SU-DHL-6 (cell line): ENCODE data around the gene MGMT.

Experiments used
- H2AFZ ChIP-seq: fragments of 200-600 bp; sonication (generic); 2 replicates; pipeline ENCODE4 v1.6.1; 2014; ENCODE audit warnings: low read depth, mild to moderate bottlenecking, moderate library complexity, mixed read lengths, antibody characterized with exemption, low read length; ENCODE audit not compliant: severe bottlenecking
- H3F3A ChIP-seq: fragments of 200-600 bp; shearing (Covaris generic); 2 replicates; pipeline ENCODE4 v1.6.0; 2016; ENCODE audit warnings: antibody characterized with exemption, mild to moderate bottlenecking; ENCODE audit not compliant: insufficient read depth
- H3K27ac ChIP-seq: fragments of 200-600 bp; sonication (generic); 2 replicates; pipeline ENCODE4 v1.5.1; 2016; ENCODE audit warnings: low read depth, mild to moderate bottlenecking, low read length, moderate library complexity, mixed read lengths
- H3K27me3 ChIP-seq: fragments of 200-600 bp; sonication (generic), shearing (Covaris generic); 2 replicates; pipeline ENCODE4 v1.6.0; 2014; ENCODE audit warnings: mild to moderate bottlenecking, low read length
- H3K36me3 ChIP-seq: fragments of 200-600 bp; sonication (generic); 2 replicates; pipeline ENCODE4 v1.6.1; 2014; ENCODE audit warnings: mild to moderate bottlenecking, low read length, mixed read lengths
- H3K4me2 ChIP-seq: fragments of 300-600, 200-600 bp; shearing (Covaris generic), sonication (generic); 2 replicates; pipeline ENCODE4 v1.6.0; 2014; ENCODE audit warnings: low read length, low read depth, mild to moderate bottlenecking; ENCODE audit not compliant: poor library complexity, severe bottlenecking
- H3K4me3 ChIP-seq: fragments of 200-600 bp; sonication (generic); 2 replicates; pipeline ENCODE4 v1.5.1; 2014; ENCODE audit warnings: antibody characterized with exemption, low read length, mild to moderate bottlenecking, mixed read lengths; ENCODE audit not compliant: insufficient read depth, poor library complexity, severe bottlenecking
- H3K79me2 ChIP-seq: fragments of 200-600 bp; sonication (generic); 2 replicates; pipeline ENCODE4 v1.6.1; 2014; ENCODE audit warnings: mild to moderate bottlenecking, low read length, moderate library complexity; ENCODE audit not compliant: insufficient read depth
- H3K9ac ChIP-seq: fragments of 200-600 bp; sonication (generic); 2 replicates; pipeline ENCODE4 v1.7.0; 2014; ENCODE audit warnings: mild to moderate bottlenecking, low read length
- H3K9me2 ChIP-seq: fragments of 200-600 bp; sonication (generic); replicated peaks from 2 replicates; pipeline ENCODE4 v1.6.1; 2014; ENCODE audit warnings: low read length; ENCODE audit not compliant: insufficient read depth
- H3K9me3 ChIP-seq: fragments of 200-600 bp; sonication (generic); 2 replicates; pipeline ENCODE4 v1.6.1; 2014; ENCODE audit warnings: low read length, mixed read lengths; ENCODE audit not compliant: insufficient read depth
- H4K20me1 ChIP-seq: fragments of 200-600 bp; sonication (generic); 2 replicates; pipeline ENCODE4 v1.6.1; 2014; ENCODE audit warnings: low read depth, mild to moderate bottlenecking, antibody characterized with exemption, low read length, moderate library complexity, mixed read lengths
- EZH2phosphoT487 ChIP-seq: fragments of 200-600 bp; sonication (generic), shearing (Covaris generic); conservative IDR thresholded peaks from 2 replicates; pipeline ENCODE4 v1.6.1; 2018; ENCODE audit warnings: mild to moderate bottlenecking, antibody characterized with exemption, low read length, moderate library complexity, mixed read lengths
- TF ChIP-seq, protein P1 (sequence below): fragments of 200-600 bp; sonication (generic); IDR thresholded peaks from one replicate; pipeline ENCODE4 v1.5.1; 2017; ENCODE audit warnings: antibody characterized with exemption, mild to moderate bottlenecking, low read length, moderate library complexity; ENCODE audit not compliant: insufficient read depth, poor library complexity, severe bottlenecking

The MGMT gene

DNA sequence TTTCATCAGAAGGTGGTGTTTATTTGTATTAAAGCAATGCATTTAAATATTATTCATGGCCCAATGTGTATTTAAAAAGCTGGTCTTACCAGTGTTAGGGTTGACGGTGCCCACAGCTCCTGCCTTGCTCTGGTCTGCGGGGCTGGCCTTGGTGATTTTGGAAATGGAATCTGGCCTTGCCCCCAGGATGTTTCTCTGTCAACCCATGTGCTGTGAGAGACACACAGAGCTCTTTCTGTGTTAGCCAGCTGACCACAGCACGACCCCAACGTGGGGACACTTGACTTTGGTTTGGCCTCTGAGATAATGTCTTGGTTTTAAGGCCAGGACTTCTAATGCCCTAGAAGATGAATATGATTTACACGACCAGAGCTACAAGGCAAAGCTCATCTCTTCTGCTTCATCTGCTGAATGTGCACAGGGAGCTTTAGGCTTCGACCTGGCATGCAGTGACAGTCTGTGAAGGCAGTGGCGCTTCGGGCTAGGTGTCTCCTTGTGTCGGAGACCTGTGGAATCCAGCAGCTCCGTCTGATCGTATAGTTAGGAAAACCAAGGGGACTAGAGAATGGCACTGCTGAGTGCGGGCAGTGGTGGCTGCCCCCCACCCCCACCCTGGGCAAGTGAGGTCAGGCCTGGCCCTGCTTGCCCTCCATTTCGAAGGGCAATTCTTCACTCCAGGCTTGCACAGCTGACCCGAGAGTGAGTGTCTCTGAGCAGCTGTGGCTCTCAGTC, 250.9 kb downstream of the MGMT start:
- H3K9me2 ChIP-seq = no peaks in the 10 kb centered on the region
- H3F3A ChIP-seq = no peaks in the 10 kb centered on the region
- TF ChIP-seq, protein P1, sequence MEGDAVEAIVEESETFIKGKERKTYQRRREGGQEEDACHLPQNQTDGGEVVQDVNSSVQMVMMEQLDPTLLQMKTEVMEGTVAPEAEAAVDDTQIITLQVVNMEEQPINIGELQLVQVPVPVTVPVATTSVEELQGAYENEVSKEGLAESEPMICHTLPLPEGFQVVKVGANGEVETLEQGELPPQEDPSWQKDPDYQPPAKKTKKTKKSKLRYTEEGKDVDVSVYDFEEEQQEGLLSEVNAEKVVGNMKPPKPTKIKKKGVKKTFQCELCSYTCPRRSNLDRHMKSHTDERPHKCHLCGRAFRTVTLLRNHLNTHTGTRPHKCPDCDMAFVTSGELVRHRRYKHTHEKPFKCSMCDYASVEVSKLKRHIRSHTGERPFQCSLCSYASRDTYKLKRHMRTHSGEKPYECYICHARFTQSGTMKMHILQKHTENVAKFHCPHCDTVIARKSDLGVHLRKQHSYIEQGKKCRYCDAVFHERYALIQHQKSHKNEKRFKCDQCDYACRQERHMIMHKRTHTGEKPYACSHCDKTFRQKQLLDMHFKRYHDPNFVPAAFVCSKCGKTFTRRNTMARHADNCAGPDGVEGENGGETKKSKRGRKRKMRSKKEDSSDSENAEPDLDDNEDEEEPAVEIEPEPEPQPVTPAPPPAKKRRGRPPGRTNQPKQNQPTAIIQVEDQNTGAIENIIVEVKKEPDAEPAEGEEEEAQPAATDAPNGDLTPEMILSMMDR = no peak
- no peak for TF ChIP-seq EZH2phosphoT487
- no peak overlapping the region for H3K27ac ChIP-seq
- no peak overlapping the region for H3K4me3 ChIP-seq
- H3K79me2 ChIP-seq = no peaks in the 10 kb centered on the region
- H4K20me1 ChIP-seq = no peaks in the 10 kb centered on the region
- H3K9me3 ChIP-seq = no peaks in the 10 kb centered on the region
- no peaks in the 10 kb centered on the region for H3K36me3 ChIP-seq
- no peak overlapping the region for H3K4me2 ChIP-seq
- H3K9ac ChIP-seq = no peak overlapping the region
- no peak overlapping the region for H2AFZ ChIP-seq
- no peaks in the 10 kb centered on the region for H3K27me3 ChIP-seq

DNA sequence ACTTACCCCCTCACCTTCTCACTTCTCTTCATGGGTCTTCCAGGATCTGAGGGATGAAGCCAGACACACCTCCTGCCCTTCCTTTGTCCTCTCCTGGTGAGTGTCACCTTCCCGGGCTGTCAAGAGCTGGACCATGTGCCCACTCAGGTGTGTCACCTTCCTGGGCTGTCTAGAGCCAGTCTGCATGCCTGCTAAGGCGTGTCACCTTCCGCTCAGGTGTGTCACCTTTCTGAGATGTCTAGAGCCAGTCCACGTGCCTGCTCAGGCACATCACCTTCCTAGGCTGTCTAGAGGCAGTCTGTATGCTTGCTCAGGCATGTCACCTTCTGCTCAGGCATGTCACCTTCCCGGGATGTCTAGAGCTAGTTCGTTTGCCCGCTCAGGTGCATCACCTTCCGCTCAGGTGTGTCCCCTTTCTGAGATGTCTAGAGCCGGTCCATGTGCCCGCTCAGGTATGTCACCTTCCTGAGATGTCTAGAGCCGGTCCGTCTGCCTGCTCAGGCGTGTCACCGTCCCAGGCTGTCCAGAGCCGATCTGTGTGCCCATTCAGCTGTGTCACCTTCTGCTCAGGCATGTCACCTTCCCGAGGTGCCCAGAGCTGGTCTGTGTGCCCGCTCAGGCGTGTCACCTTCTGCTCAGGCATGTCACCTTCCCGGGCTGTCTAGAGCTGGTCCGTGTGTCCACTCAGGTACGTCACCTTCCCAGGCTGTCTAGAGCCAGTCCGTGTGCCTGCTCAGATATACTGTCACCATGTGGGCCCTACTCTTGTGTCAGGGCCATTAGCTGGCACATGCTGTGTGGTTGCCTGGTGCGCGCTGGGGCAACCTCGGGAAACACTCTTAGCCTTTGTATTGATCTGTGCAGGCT, 251.7 kb downstream of the MGMT start:
- TF ChIP-seq, protein P1 = no peak
- no peak for TF ChIP-seq EZH2phosphoT487
- no peaks in the 10 kb centered on the region for H3F3A ChIP-seq
- H3K9me2 ChIP-seq = no peaks in the 10 kb centered on the region

DNA sequence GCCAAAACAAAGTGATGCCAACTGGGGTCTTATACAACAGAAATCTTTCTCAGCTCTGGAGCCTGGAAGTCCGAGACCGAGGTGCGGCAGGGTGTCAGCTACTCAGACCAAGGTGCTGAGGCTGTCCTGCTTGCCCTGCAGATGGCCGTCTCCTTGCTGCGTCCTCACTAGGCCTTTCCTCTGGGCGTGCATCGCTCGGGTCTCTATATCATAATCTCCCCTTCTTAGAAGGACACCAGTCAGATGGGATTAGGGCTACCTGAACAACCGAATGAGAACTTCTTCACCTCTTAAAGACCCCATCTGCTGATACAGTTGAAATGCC, 252.3 kb downstream of the MGMT start:
- Histone ChIP-seq H3F3A (no peaks in the 10 kb centered on the region), H3K9me3 (no peaks in the 10 kb centered on the region), H3K9ac (no peak overlapping the region), H2AFZ (no peak overlapping the region), H3K4me3 (no peak overlapping the region), H3K27me3 (no peaks in the 10 kb centered on the region), H3K79me2 (no peaks in the 10 kb centered on the region), H3K27ac (no peak overlapping the region), H3K4me2 (no peak overlapping the region), H3K36me3 (no peaks in the 10 kb centered on the region), H3K9me2 (no peaks in the 10 kb centered on the region), H4K20me1 (no peaks in the 10 kb centered on the region)
- TF ChIP-seq EZH2phosphoT487 = no peak
- TF ChIP-seq, protein P1 = no peak

More for the DNA sequence above, 251.7 kb downstream of the MGMT start:
- Histone ChIP-seq H3K36me3 (no peaks in the 10 kb centered on the region), H3K27ac (no peak overlapping the region), H3K79me2 (no peaks in the 10 kb centered on the region), H3K9ac (no peak overlapping the region), H3K9me3 (no peaks in the 10 kb centered on the region), H4K20me1 (no peaks in the 10 kb centered on the region), H3K4me2 (no peak overlapping the region), H2AFZ (no peak overlapping the region), H3K27me3 (no peaks in the 10 kb centered on the region), H3K4me3 (no peak overlapping the region)
